HG02943 (cell line): Measurements from ENCODE around the gene CREBBP.

Source experiments
- ATAC-seq: cut with Tn5 transposase; IDR thresholded peaks from one replicate; pipeline ENCODE4 v1.9.1; 2021; ENCODE audit warnings: mild to moderate bottlenecking, low read depth, moderate library complexity; ENCODE audit not compliant: unreplicated experiment

The CREBBP gene

GRCh38 chr16:3690980-3691720, 189.4 kb downstream of the CREBBP start:
- no peak for ATAC-seq

GRCh38 chr16:3690470-3690928, 190.0 kb downstream of the CREBBP start:
- ATAC-seq = no peak

- ATAC-seq = no peak
Observed at GRCh38 chr16:3689731-3690130, 190.8 kb downstream of the CREBBP start.

GRCh38 chr16:3687792-3688191, 192.7 kb downstream of the CREBBP start:
- no peak for ATAC-seq

- ATAC-seq = no peak
Observed at GRCh38 chr16:3687021-3687420, 193.5 kb downstream of the CREBBP start.

GRCh38 chr16:3681206-3681605, 199.3 kb downstream of the CREBBP start:
- ATAC-seq = no peak

GRCh38 chr16:3677994-3678393, 202.5 kb downstream of the CREBBP start:
- no peak for ATAC-seq

- ATAC-seq = no peak
Observed at GRCh38 chr16:3675601-3676130, 204.8 kb downstream of the CREBBP start.
